GM21423 (cell line): ENCODE measurements around the gene PRELP.
"Not testable (repeated sequence)": the region's sequence is repeated elsewhere in the genome, so short reads cannot be mapped to it uniquely, and the experiment has no call there.

Experiments used
- ATAC-seq: cut with Tn5 transposase; IDR thresholded peaks from one replicate; pipeline ENCODE4 v1.9.1; 2021; ENCODE audit warnings: mild to moderate bottlenecking, moderate library complexity; ENCODE audit not compliant: unreplicated experiment

The PRELP gene

GRCh38 chr1:203504400-203505250, 29.0 kb downstream of the PRELP start:
- no peak for ATAC-seq

DNA sequence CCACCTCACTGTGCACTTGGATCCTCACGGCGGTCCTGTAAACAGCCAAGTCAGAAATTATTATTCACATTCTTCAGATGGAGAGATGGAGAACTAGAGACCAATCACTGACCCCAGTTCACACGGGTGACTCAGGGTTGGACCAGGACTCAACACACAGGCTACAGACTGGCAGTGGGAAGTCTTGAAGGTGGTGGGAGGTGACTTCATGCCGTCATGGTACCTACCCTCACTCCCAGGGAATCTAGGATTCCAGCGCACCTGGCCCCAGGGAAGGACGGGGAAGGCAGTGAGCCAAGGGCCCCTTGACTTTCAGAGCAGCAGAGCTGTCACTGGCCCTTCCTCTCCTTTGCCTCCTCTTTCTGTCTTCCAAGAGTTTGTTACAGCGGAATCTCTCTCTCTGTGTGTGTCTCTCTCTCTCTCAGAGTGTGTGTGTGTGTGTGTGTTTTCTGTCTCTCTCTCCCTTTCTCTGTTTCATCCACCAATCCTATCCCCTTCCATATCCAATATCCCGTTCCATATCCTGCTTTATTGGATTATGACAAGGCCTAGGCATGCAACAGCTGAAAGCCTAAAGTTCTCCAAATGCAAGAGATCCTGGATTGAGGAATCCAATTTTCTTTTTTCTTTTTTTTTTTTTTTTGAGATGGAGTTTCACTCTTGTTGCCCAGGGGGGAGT, 30.1 kb downstream of the PRELP start:
- no peak for ATAC-seq

- no peak for ATAC-seq
These were observed 31.4 kb downstream of the PRELP start for GRCh38 chr1:203506858-203507626.

GRCh38 chr1:203507759-203508158, 32.2 kb downstream of the PRELP start:
- no peak for ATAC-seq

- no peak for ATAC-seq
These were observed 33.0 kb downstream of the PRELP start for GRCh38 chr1:203508463-203509073.

DNA sequence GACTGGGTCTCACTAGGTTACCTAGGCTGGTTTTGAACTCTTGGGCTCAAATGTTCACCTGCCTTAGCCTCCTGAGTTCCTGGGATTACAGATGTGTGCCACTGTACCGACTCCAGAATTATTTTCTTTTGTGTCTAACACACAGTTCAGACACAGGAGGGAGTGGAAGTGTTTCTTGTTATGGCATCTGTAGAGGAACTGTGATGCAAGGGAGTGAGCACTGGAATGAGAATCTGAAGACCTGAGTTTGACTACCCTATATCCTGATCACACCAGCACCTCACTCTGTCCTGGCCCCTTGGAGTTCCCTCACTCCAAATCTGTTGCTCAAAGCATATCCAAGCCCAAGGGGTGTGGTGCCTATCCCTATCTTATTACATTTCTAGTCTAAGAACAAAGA, 33.5 kb downstream of the PRELP start:
- ATAC-seq: no peak

- ATAC-seq: no peak
These were observed 35.9 kb downstream of the PRELP start for GRCh38 chr1:203511513-203511912.

DNA sequence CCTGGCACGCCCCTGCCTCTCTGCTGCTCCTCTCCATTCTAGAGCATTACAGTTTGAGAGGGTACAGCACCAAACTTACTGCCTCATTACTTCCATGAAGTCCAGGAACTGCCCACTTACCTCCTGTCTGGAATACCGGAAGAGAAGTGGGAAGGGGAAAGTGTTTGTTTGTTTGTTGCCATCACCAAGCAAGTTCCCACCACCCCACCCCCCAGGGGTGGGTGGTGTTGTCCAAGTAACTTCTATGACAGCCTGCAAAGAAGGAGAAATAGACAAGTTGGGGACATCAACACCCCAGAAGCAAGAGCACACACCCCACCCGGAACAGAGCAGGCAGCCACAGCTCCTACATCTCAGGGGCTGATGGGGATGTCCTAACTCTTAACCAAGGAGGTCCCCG, 36.3 kb downstream of the PRELP start:
- no peak for ATAC-seq

DNA sequence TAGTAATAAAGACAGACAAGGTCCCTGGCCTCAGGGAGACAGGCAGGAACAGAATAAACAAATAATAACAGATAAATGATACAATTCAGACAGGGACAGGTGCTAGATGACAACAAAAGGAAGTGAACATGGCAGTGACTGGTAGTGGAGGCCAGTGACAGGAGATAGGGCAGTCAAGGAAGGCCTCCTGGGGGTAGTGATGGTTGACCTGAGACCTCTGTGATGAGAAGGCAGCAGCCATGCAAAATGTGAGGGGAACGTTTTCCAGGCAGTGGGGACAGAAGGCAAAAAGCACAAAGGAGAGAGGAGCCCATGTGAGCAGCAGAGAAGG, 36.9 kb downstream of the PRELP start:
- no peak for ATAC-seq

- no peak for ATAC-seq
These were observed 37.4 kb downstream of the PRELP start for GRCh38 chr1:203512848-203513584.

GRCh38 chr1:203513585-203514031, 38.0 kb downstream of the PRELP start:
- no peak for ATAC-seq

GRCh38 chr1:203516184-203516583, 40.6 kb downstream of the PRELP start:
- no peak for ATAC-seq

- no peak for ATAC-seq
These were observed 41.3 kb downstream of the PRELP start for GRCh38 chr1:203516906-203517305.

DNA sequence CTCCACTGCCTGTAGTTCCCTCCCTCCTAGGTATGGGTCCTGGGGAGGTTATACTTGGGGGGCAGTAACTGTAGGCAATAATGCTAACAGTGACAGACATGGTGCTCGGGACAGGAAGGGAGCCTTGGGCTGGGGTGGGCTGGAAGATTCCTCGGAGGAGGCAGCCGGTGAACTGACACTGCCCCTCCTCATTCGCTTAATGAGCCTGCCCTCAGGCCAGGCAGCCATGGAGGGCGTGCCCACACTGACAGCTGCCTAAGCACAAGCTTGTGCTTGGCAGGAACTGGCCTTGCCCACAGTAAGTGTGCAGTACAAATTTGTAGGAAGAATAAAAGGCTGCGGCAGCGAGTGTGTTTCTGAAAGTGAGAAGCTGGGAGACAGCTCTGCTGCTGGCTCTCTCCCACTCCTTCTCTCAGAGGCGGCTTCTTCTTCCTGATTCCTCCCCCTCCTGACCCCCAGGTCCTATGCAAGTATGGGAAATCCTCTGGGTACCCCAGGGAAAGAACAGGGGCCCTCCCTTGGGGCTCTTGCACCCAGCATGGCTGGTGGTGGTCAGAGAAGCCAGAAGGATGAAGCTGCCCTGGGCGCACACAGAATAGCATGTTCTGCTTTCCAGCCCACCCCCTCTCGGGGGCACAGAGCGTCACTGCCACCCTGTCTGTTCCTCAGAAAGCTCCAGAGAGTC, 42.0 kb downstream of the PRELP start:
- ATAC-seq: no peak

GRCh38 chr1:203518139-203518538, 42.5 kb downstream of the PRELP start:
- not testable (repeated sequence) for ATAC-seq

- ATAC-seq: no peak
These were observed 42.9 kb downstream of the PRELP start for GRCh38 chr1:203518541-203518940.

DNA sequence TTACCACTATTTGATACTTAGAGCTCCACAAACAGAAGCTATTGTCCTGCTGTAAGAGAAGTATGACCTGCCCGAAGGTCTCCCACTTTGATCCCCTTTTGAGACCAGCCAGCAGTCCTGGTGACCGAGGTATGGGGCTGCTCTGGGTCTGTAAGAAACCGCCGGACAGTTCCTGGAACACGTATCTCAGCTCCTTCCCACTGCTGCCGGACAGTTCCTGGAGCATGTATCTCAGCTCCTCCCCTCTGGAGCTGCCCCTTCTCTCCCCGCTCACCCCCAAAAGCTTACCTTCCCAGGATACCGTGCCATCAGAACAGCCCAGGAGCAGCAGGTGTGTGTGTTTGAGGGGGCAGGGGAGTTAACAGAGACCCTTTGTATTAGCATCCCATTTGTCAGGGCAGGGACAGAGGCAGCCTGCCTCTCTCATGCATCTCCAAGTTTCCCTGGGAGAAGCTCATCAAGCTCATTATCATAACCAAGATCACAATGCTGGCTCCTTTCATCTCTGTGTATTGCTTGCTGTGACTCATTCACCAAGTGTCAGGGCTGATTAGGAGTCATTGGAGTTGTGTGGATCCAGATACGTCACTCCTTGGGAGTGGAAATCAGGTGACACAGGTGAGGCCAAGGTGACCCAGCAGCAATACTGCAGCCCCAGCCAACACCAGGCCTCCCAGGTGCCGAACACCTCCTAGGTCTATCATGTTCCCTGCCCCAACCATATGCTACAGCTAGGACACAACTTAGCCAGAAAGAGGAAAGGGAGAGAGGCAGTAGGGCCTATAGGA, 43.6 kb downstream of the PRELP start:
- no peak for ATAC-seq

DNA sequence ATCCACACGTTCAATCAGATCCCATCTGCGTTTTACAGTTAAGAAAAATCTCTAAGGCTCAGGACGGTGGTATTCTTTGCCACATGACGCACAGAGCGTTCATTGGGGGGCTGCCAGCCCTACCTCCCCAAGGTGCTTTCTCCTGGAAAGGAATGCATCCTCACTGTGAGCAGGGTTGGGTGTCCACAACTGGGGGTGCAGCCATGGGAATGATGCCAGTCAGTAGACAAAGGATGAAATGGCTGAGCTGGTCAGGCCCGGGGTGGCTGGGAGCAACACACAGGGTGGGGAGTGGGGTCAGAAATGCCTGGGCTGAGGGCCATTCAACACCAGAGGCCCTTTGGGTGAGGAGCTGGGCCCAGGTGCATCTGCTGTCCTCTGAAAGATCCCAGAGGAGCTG, 44.3 kb downstream of the PRELP start:
- ATAC-seq: no peak

GRCh38 chr1:203520315-203520714, 44.7 kb downstream of the PRELP start:
- ATAC-seq: no peak
